ENCODE measurements around the gene OGFR. TPM values are rescaled to one million over a fixed set of nuclear protein-coding genes. Genes with fewer than 3 reads are reported as not detected.
"Not testable (repeated sequence)": the region's sequence is repeated elsewhere in the genome, so short reads cannot be mapped to it uniquely, and the experiment has no call there.

The OGFR gene
- total RNA-seq, 1 donor from 2014 or later = 57.6 TPM

DNA sequence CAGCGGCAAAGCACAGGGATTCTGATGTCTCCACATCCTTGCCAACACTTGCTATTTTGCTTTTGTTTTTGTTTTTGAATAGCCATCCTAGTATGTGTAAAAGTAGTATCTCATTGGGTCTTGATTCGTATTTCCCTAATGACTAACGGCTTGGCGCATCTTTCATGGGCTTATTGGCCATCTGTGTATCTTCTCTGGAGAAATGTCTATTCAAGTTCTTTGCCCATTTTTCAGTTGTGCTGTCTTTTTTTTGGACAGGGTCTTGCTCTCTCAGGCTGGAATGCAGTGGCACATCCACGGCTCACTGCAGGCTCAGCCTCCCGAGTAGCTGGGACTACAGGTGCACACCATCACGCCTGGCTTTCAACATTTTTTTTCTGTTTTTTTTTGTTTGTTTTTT lies 39.5 kb downstream of the OGFR start:
- H3K4me3 ChIP-seq (ENCODE audit: low read depth, low read length) = no peak overlapping the region
- TF ChIP-seq, protein P1, sequence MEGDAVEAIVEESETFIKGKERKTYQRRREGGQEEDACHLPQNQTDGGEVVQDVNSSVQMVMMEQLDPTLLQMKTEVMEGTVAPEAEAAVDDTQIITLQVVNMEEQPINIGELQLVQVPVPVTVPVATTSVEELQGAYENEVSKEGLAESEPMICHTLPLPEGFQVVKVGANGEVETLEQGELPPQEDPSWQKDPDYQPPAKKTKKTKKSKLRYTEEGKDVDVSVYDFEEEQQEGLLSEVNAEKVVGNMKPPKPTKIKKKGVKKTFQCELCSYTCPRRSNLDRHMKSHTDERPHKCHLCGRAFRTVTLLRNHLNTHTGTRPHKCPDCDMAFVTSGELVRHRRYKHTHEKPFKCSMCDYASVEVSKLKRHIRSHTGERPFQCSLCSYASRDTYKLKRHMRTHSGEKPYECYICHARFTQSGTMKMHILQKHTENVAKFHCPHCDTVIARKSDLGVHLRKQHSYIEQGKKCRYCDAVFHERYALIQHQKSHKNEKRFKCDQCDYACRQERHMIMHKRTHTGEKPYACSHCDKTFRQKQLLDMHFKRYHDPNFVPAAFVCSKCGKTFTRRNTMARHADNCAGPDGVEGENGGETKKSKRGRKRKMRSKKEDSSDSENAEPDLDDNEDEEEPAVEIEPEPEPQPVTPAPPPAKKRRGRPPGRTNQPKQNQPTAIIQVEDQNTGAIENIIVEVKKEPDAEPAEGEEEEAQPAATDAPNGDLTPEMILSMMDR (conservative IDR thresholded peaks at IDR 0.05; ENCODE audit: low read depth, low read length) = no peak
- DNase-seq (ENCODE audit: low read depth) = no peak

GRCh38 chr20:62845416-62846160 lies 41.0 kb downstream of the OGFR start:
- TF ChIP-seq, protein P1 (conservative IDR thresholded peaks at IDR 0.05; ENCODE audit: low read depth, low read length) = no peak
- H3K4me3 ChIP-seq (ENCODE audit: low read depth, low read length) = no peak overlapping the region
- no peak for DNase-seq (ENCODE audit: low read depth)

DNA sequence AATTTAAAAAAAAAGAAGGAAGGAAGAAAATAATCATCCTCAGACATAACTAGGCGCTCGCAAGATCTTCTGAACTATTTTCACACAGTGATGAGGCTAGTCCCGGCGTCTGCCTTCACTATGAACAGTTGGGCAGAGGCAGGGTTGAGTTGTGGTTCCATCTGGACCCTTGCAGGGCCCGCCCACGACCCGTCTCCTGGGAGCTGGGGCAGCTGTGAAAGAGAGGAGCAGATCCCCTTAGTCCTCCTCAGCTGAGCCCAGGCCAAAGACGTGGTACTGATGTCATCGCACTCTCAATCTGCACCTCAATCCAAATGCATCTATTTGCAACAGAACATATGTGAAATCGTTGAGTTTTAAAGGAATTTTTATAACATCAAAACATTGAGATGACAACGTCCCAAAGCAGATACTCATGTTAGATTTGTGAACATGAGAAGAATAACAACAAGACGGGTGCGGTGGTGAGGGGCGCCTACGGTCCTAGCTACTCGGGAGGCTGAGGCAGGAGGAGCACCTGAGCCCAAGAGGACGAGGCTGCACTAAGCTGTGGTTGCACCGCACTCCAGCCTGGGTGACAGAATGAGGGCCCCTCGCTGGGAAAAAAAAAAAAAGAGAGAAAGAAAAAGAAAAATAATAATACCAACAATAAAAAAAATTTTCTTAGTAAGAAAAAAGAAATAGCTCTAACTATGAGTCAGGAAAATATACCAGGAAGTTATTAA lies 41.7 kb downstream of the OGFR start:
- TF ChIP-seq, protein P1 (conservative IDR thresholded peaks at IDR 0.05; ENCODE audit: low read depth, low read length) = no peak
- H3K4me3 ChIP-seq (ENCODE audit: low read depth, low read length) = no peak overlapping the region
- no peak for DNase-seq (ENCODE audit: low read depth)

DNA sequence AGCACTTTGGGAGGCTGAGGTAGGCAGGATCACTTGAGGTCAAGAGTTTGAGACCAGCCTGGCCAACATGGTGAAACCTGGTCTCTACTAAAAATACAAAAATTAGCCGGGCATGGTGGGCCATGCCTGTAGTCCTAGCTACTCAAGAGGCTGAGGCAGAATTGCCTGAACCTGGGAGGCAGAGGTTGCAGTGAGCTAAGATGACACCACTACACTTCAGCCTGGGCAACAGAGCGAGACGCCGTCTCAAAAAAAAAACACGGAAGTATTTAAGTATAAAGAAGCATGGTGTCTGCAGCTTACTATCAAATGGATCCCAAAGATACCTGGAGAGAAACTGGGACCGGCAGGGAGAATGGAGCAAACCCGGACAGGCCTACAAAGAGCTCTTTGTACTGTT lies 44.3 kb downstream of the OGFR start:
- DNase-seq (ENCODE audit: low read depth); H3K4me3 ChIP-seq (ENCODE audit: low read depth, low read length): not testable (repeated sequence)

DNA sequence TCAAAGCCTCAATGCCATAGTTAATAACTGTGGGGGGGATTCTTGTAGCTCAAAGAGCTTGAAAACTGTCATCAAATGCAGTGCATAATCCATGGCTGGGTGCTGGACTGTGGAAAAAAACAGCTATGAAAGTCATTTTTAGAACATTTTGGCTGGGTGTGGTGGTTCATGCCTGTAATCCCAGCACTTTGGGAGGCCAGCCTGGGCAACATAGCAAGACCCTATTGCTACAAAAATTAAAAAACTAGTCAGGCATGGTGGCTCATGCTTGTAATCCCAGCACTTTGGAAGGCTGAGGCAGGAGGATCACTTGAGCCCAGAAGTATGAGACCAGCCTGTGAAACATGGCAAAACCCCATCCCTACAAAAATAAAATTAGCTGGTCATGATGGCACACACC lies 44.8 kb downstream of the OGFR start:
- TF ChIP-seq, protein P1 (conservative IDR thresholded peaks at IDR 0.05; ENCODE audit: low read depth, low read length) = no peak
- DNase-seq (ENCODE audit: low read depth) = no peak
- no peak overlapping the region for H3K4me3 ChIP-seq (ENCODE audit: low read depth, low read length)

DNA sequence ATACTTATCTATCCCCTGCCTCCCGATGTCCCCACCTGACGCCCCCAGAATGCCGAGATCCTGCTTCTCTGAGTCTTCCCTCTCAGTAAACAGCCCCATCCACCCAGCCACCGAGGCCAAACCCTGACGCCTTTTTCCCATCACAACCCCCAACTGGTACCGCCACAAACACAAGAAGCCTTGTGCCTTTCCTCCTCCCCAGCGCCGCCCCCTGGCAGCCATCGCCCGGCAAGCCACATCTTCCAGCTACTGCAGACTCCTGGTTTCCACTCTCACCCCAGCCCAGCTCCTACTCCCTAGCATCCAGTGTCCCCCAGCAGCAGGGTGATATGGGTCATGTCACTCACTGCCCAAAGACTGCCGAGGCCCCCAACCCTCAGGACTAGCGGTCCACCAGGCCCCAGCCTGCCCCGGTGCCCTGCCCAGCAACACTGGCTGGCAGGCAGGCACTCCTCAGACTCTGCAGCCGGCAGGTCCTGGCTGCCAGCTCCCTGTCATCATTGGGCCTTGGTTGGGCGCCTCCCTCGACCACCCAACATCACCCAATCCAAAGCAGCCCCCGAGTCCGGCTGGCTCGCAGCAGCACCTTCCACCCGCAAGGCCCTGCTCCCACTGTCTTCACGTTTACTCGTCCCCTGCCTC lies 45.8 kb downstream of the OGFR start:
- no peak overlapping the region for H3K4me3 ChIP-seq (ENCODE audit: low read depth, low read length)
- TF ChIP-seq, protein P1 (conservative IDR thresholded peaks at IDR 0.05; ENCODE audit: low read depth, low read length) = no peak
- no peak for DNase-seq (ENCODE audit: low read depth)

DNA sequence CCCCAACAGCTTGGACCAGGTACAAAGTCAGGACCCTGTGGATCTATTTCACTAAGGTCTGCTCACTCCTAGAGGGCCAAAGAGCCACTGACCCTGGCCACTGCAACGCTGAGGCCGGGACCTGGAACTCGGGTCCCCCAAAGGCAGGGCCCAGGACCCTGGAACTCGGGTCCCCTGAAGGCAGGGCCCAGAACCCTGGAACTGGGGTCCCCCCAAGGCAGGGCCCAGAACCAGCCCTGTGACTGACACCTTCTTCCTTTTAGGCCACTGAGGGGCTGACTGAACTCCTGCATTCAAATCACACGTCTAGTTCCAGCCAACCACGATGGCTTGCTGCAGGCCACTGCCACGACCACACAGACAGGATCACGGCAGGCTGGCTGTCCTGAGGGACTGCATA lies 47.6 kb downstream of the OGFR start:
- DNase-seq (ENCODE audit: low read depth) = no peak

More for the DNA sequence above, 47.6 kb downstream of the OGFR start:
- TF ChIP-seq, protein P1 (conservative IDR thresholded peaks at IDR 0.05; ENCODE audit: low read depth, low read length) = no peak
- no peak overlapping the region for H3K4me3 ChIP-seq (ENCODE audit: low read depth, low read length)
